PC-3 (cell line): ENCODE measurements around the gene MORN1. TPM values are rescaled to one million over a fixed set of nuclear protein-coding genes. Genes with fewer than 3 reads are reported as not detected.

Experiments
- ATAC-seq: fragments of 200-7000 bp; cut with Tn5 transposase; 2 replicates; pipeline ENCODE4 v1.9.1; 2020; ENCODE audit warnings: mild to moderate bottlenecking, moderate library complexity
- BruUV-seq: library from RNA; stranded (reverse); fragments of 400-500 nt; replicated peaks from 2 replicates; lab custom pipeline; 2021; lab: Mats Ljungman, UMichigan
- CTCF ChIA-PET: fragments of 300-600 bp; sonication (Branson Sonifier 250); formaldehyde crosslinking; loops from one replicate; lab custom pipeline; 2022; ENCODE audit warnings: antibody characterized with exemption; lab: Charles Lee
- POLR2A ChIA-PET: fragments of 300-600 bp; sonication (Branson Sonifier 250); formaldehyde crosslinking; loops from one replicate; lab custom pipeline; 2022; ENCODE audit warnings: antibody characterized with exemption; ENCODE audit not compliant: unreplicated experiment; lab: Charles Lee
- DNase-seq: peaks from one replicate; pipeline ENCODE4 v3.0.0-alpha.2; 2015
- H2AFZ ChIP-seq: fragments of 300-600 bp; sonication (generic); 2 replicates; pipeline ENCODE4 v1.6.0; 2016; ENCODE audit warnings: antibody characterized with exemption, low read length
- H3F3A ChIP-seq: fragments of 300-600 bp; sonication (generic); one replicate; pipeline ENCODE4 v1.6.0; 2017; ENCODE audit warnings: antibody characterized with exemption, low read length, control low read depth, mild to moderate bottlenecking; ENCODE audit not compliant: unreplicated experiment
- H3K27ac ChIP-seq: fragments of 300-600 bp; sonication (generic); 2 replicates; pipeline ENCODE4 v1.5.1; 2016; ENCODE audit warnings: mild to moderate bottlenecking, low read length
- H3K27me3 ChIP-seq: fragments of 300-600 bp; sonication (generic); 2 replicates; pipeline ENCODE4 v1.6.1; 2016; ENCODE audit warnings: low read length, mixed read lengths
- H3K36me3 ChIP-seq: fragments of 300-600 bp; sonication (generic); 2 replicates; pipeline ENCODE4 v1.6.1; 2016; ENCODE audit warnings: low read depth, mixed run types, low read length, mixed read lengths
- H3K4me1 ChIP-seq: fragments of 300-600 bp; sonication (generic); 2 replicates; pipeline ENCODE4 v1.5.1; 2016; ENCODE audit warnings: low read length; ENCODE audit not compliant: insufficient read depth
- H3K4me2 ChIP-seq: fragments of 300-600 bp; sonication (generic); 2 replicates; pipeline ENCODE4 v1.6.0; 2016; ENCODE audit warnings: low read length
- H3K4me3 ChIP-seq: fragments of 300-600 bp; sonication (generic); 2 replicates; pipeline ENCODE4 v1.5.1; 2016; ENCODE audit warnings: mild to moderate bottlenecking, low read length, mixed read lengths
- H3K79me2 ChIP-seq: fragments of 300-600 bp; sonication (generic); 2 replicates; pipeline ENCODE4 v1.6.1; 2017; ENCODE audit warnings: low read length, mixed read lengths
- H3K9ac ChIP-seq: fragments of 300-600 bp; sonication (generic); 2 replicates; pipeline ENCODE4 v1.6.0; 2016; ENCODE audit warnings: mild to moderate bottlenecking, low read length
- H3K9me2 ChIP-seq: fragments of 300-600 bp; sonication (generic); replicated peaks from 2 replicates; pipeline ENCODE4 v1.6.1; 2016; ENCODE audit warnings: mixed run types, low read length, mixed read lengths
- H3K9me3 ChIP-seq: fragments of 300-600 bp; sonication (generic); 2 replicates; pipeline ENCODE4 v1.6.1; 2016; ENCODE audit warnings: low read length, mixed read lengths
- H4K20me1 ChIP-seq: fragments of 300-600 bp; sonication (generic); 2 replicates; pipeline ENCODE4 v1.6.1; 2016; ENCODE audit warnings: low read length, mixed read lengths
- EZH2 ChIP-seq: fragments of 300-600 bp; sonication (generic); IDR thresholded peaks from one replicate; pipeline ENCODE4 v1.6.1; 2017; ENCODE audit warnings: antibody characterized with exemption, mild to moderate bottlenecking, low read length; ENCODE audit not compliant: unreplicated experiment
- EZH2phosphoT487 ChIP-seq: fragments of 300-600 bp; sonication (generic); IDR thresholded peaks from 2 replicates; pipeline ENCODE4 v1.6.1; 2018; ENCODE audit warnings: mild to moderate bottlenecking, antibody characterized with exemption, low read length, borderline replicate concordance
- intact Hi-C: fragments of 100-400 bp; cut with micrococcal nuclease; formaldehyde crosslinking; loops from 2 replicates; pipeline ENCODE4 v1.9.0; 2023
- total RNA-seq: library from RNA; depleted of rRNA; stranded (reverse); fragments of >200 nt; gene quantifications from 2 replicates; pipeline ENCODE4 v1.2.3, GENCODE V29; 2014
- TF ChIP-seq, protein P1 (sequence below): fragments of 300-600 bp; sonication (generic); conservative IDR thresholded peaks from 2 replicates; pipeline ENCODE4 v1.5.1; 2017; ENCODE audit warnings: antibody characterized with exemption, low read depth, mild to moderate bottlenecking, low read length

The MORN1 gene
- total RNA-seq, 1 experiment from 2014 or later, result 11.2 TPM

DNA sequence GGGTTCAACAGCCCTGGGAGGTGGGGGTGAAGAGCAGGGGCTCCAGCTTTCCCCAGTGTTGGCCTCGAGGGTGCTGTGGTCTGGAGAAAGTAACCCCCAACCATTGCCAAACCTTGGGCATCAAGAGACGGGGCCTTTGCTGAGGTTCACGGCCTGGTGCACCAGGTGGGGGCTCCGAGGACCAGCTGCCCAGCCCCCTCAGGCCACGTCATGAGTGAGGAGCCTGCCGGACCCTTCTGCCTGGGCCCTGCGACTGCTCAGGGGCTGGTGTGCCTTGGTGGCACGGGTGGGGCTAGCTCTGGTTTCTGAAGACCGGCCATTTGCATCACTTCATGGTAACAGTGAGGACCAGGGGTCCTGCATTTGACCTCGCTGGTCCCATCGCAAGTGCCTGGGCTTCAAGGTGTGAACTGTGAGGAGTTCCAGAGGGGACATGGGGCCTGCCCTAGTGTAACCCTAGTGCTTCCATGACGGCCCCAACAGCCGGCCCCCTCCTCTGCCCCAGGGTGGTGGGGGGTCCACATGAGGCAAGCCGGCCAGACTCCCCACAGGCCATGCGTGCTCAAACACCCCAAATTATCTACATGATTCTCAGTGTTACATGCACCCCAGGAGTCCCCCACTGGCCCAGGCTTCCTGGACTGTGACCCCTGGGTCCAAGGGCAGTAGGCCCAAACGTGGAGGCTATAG is 13.5 kb downstream of the MORN1 start:
- H3K9me3 ChIP-seq, result no peaks in the 10 kb centered on the region
- H3K9me2 ChIP-seq, result no peaks in the 10 kb centered on the region
- DNase-seq, result no peak
- no peak overlapping the region for H2AFZ ChIP-seq
- no peak overlapping the region for H3K9ac ChIP-seq
- H3K27ac ChIP-seq, result no peak overlapping the region
- no peak for ATAC-seq
- POLR2A ChIA-PET, result no interaction called here
- H3F3A ChIP-seq, result no peaks in the 10 kb centered on the region
- no peak overlapping the region for H3K4me2 ChIP-seq
- H3K4me3 ChIP-seq, result no peak overlapping the region
- CTCF ChIA-PET, result no interaction called here
- no peaks in the 10 kb centered on the region for H3K27me3 ChIP-seq
- BruUV-seq, result no TSS peak
- no peaks in the 10 kb centered on the region for H3K79me2 ChIP-seq
- no peaks in the 10 kb centered on the region for H3K36me3 ChIP-seq
- H4K20me1 ChIP-seq, result no peaks in the 10 kb centered on the region
- peaks cover 6% of the 10 kb centered on the region for H3K4me1 ChIP-seq
- intact Hi-C loops, result no loop called here
- TF ChIP-seq, protein P1, sequence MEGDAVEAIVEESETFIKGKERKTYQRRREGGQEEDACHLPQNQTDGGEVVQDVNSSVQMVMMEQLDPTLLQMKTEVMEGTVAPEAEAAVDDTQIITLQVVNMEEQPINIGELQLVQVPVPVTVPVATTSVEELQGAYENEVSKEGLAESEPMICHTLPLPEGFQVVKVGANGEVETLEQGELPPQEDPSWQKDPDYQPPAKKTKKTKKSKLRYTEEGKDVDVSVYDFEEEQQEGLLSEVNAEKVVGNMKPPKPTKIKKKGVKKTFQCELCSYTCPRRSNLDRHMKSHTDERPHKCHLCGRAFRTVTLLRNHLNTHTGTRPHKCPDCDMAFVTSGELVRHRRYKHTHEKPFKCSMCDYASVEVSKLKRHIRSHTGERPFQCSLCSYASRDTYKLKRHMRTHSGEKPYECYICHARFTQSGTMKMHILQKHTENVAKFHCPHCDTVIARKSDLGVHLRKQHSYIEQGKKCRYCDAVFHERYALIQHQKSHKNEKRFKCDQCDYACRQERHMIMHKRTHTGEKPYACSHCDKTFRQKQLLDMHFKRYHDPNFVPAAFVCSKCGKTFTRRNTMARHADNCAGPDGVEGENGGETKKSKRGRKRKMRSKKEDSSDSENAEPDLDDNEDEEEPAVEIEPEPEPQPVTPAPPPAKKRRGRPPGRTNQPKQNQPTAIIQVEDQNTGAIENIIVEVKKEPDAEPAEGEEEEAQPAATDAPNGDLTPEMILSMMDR, result no peak
- TF ChIP-seq EZH2 (no peak), EZH2phosphoT487 (no peak)

DNA sequence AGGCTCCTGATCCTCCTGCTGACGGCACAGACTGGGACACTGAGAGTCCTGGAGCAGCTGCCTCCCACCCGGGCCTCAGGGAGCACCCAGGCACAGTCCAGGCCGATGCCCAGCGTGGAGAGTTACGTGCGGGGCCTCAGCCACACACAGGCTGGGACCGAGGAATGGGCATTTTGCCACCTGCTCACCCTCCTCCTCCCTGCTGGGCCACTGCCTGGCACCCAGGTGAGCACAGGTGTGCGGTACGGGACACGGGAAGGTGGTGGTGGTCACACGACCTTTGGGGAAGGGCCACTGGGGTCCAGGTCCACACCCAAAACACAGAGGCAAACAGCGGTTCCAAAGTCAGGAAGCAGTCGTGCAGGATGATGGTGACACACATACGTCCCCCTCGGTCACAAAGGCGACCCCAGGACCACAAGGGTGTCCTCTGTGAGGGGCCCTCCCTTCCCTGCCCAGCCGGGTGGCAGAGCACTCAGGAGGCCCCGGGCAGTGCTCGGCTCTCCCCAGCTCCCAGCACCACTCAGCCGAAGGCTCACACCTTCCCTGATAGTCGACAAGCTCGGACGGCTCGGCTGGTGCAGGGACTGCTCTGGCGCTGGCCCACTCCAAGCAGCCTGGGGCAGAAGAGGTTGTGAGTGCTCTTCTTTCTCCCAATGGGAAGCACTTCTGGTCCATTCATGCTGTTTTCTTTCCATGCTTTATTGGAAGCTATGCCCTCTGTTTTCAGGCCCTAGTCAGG is 14.3 kb downstream of the MORN1 start:
- intact Hi-C loops, result no loop called here
- no peak for TF ChIP-seq EZH2
- TF ChIP-seq, protein P1, result no peak
- no peak for TF ChIP-seq EZH2phosphoT487
- Histone ChIP-seq H3K27ac (no peak overlapping the region), H4K20me1 (no peaks in the 10 kb centered on the region), H2AFZ (no peak overlapping the region), H3K36me3 (no peaks in the 10 kb centered on the region), H3K4me2 (no peak overlapping the region), H3K9ac (no peak overlapping the region), H3K9me2 (no peaks in the 10 kb centered on the region), H3K9me3 (no peaks in the 10 kb centered on the region), H3K4me1 (peaks cover 12% of the 10 kb centered on the region), H3K79me2 (no peaks in the 10 kb centered on the region), H3F3A (no peaks in the 10 kb centered on the region), H3K27me3 (no peaks in the 10 kb centered on the region), H3K4me3 (no peak overlapping the region)
- DNase-seq, result no peak
- POLR2A ChIA-PET, result no interaction called here
- CTCF ChIA-PET, result no interaction called here
- BruUV-seq, result no TSS peak
- ATAC-seq, result no peak

DNA sequence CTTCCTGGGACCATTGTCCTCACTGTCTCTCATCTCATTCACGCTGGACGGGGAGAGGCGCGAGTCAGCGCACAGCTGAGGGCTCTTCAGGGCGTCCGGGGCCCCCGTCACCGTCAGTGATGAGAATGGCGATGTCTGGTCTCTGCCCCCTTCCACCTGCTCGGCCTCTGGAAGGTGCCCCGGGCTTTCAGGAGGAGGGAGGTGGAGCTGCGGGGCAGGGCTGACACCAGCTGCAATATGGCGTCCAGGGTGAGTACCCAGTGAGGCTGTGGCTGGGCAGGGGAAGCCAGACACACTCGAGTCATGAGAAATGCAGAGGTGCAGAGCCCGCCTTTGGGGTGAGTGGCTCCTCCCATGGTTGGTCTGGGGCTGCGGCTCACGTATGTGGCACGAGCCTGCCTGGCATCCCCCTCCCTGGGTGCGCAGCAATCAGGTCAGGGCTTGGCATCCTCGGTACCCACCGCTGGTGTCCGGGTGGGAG is 15.1 kb downstream of the MORN1 start:
- Histone ChIP-seq H3K4me1 (peaks cover 12% of the 10 kb centered on the region), H3K27me3 (no peaks in the 10 kb centered on the region), H3K9me3 (no peaks in the 10 kb centered on the region), H4K20me1 (no peaks in the 10 kb centered on the region), H3K27ac (no peak overlapping the region), H3K79me2 (no peaks in the 10 kb centered on the region), H3K9ac (no peak overlapping the region), H3K4me2 (no peak overlapping the region), H3F3A (no peaks in the 10 kb centered on the region), H3K36me3 (no peaks in the 10 kb centered on the region), H3K9me2 (no peaks in the 10 kb centered on the region), H2AFZ (no peak overlapping the region), H3K4me3 (no peak overlapping the region)
- ATAC-seq (no peak), DNase-seq (no peak)
- BruUV-seq, result no TSS peak
- ChIA-PET POLR2A (no interaction called here), CTCF (no interaction called here)
- intact Hi-C loops, result no loop called here
- no peak for TF ChIP-seq EZH2phosphoT487
- no peak for TF ChIP-seq EZH2
- TF ChIP-seq, protein P1, result no peak
